Liver (tissue), 9 donors: Measurements from ENCODE around the gene KPRP. TPM values are rescaled to one million over a fixed set of nuclear protein-coding genes. Genes with fewer than 3 reads are reported as not detected.

ENCODE experiments used
- DNase-seq: peaks from one replicate; pipeline ENCODE4 v3.0.0-alpha.2; 2017; ENCODE audit warnings: low spot score
- H3K27ac ChIP-seq, 2 donors: one replicate each; pipeline ENCODE4 v1.7.0; 2013; ENCODE audit warnings: inconsistent platforms in 2 of 2, low read length in 2 of 2, control low read depth in 1 of 2, low read depth in 1 of 2, mild to moderate bottlenecking in 1 of 2
- H3K27me3 ChIP-seq, 4 donors: one replicate each; pipeline versions ENCODE4 v1.6.1 to v1.7.0; 2013; ENCODE audit warnings: low read length in 3 of 4, inconsistent platforms in 1 of 4, mild to moderate bottlenecking in 1 of 4, moderate library complexity in 1 of 4; ENCODE audit not compliant: control insufficient read depth in 4 of 4, insufficient read depth in 4 of 4
- H3K36me3 ChIP-seq, 4 donors: one replicate each; pipeline versions ENCODE4 v1.6.1 to v1.7.0; 2013; ENCODE audit warnings: low read length in 3 of 4, mild to moderate bottlenecking in 3 of 4, low read depth in 1 of 4, moderate library complexity in 1 of 4; ENCODE audit not compliant: control insufficient read depth in 4 of 4, insufficient read depth in 3 of 4
- H3K4me1 ChIP-seq, 4 donors: one replicate each; pipeline versions ENCODE4 v1.6.1 to v1.7.0; 2013; ENCODE audit warnings: low read length in 3 of 4, mild to moderate bottlenecking in 3 of 4, moderate library complexity in 1 of 4; ENCODE audit not compliant: control insufficient read depth in 4 of 4, insufficient read depth in 4 of 4
- H3K4me3 ChIP-seq, 3 donors: one replicate each; pipeline versions ENCODE4 v1.6.1 to v1.7.0; 2013; ENCODE audit warnings: low read length in 3 of 3, control low read depth in 1 of 3, low read depth in 1 of 3, mild to moderate bottlenecking in 1 of 3
- H3K9ac ChIP-seq, 2 donors: one replicate each; pipeline ENCODE4 v1.7.0; 2013; ENCODE audit warnings: low read length in 2 of 2, mild to moderate bottlenecking in 2 of 2, moderate library complexity in 2 of 2, control low read depth in 1 of 2, low read depth in 1 of 2
- H3K9me3 ChIP-seq, 4 donors: one replicate each; pipeline versions ENCODE4 v1.6.1 to v1.7.0; 2013; ENCODE audit warnings: low read length in 3 of 4; ENCODE audit not compliant: control insufficient read depth in 4 of 4
- FOXA2 ChIP-seq: IDR thresholded peaks from 2 replicates; pipeline ENCODE4 v1.6.1; 2016; ENCODE audit warnings: antibody characterized with exemption
- GABPA ChIP-seq, 2 donors: IDR thresholded peaks in 1 of 2; conservative IDR thresholded peaks in 1 of 2; 2 replicates each; pipeline ENCODE4 v1.6.1; 2016; ENCODE audit warnings: antibody characterized with exemption in 2 of 2, mild to moderate bottlenecking in 1 of 2, moderate library complexity in 1 of 2
- JUND ChIP-seq, 2 donors: IDR thresholded peaks; 2 replicates each; pipeline ENCODE4 v1.6.1; 2016; ENCODE audit warnings: antibody characterized with exemption in 2 of 2
- RXRA ChIP-seq, 2 donors: IDR thresholded peaks; 2 replicates each; pipeline ENCODE4 v1.6.1; 2017 to 2018; ENCODE audit warnings: antibody characterized with exemption in 2 of 2, mild to moderate bottlenecking in 1 of 2
- SP1 ChIP-seq: IDR thresholded peaks from 2 replicates; pipeline ENCODE4 v1.6.1; 2018; ENCODE audit warnings: antibody characterized with exemption, mild to moderate bottlenecking
- TAF1 ChIP-seq: conservative IDR thresholded peaks from 2 replicates; pipeline ENCODE4 v1.6.1; 2016; ENCODE audit warnings: antibody characterized with exemption, mild to moderate bottlenecking
- WGBS: extraction: QIAGEN DNeasy Blood & Tissue Kit; methylation state at CpG from one replicate; pipeline ENCODE4 v1.1.7; 2013; 5-methylcytosine and 5-hydroxymethylcytosine counted together
- polyA plus RNA-seq, 2 donors: library from polyadenylated mRNA; stranded (reverse) in 1 of 2; unstranded in 1 of 2; fragments of 200-250 nt in 1 of 2; fragments of >200 nt in 1 of 2; fragmentation: Nextera tagmentation in 1 of 2; extraction: Ambion mirVana in 1 of 2; gene quantifications; one replicate each; pipeline versions ENCODE4 v1.2.1 to v1.2.3, GENCODE V29; 2013 to 2015
- total RNA-seq, 2 donors: library from RNA; depleted of rRNA; stranded (reverse); fragments of >200 nt; gene quantifications; one replicate each; pipeline ENCODE4 v1.2.3, GENCODE V29; 2014
- TF ChIP-seq, protein P1 (sequence below): fragments of 150-350 bp; IDR thresholded peaks from 2 replicates; pipeline ENCODE4 v1.5.1; 2017; ENCODE audit warnings: improper control_type of control experiment, low read depth, low read length; ENCODE audit not compliant: missing input control
- TF ChIP-seq, protein P2 (sequence below): IDR thresholded peaks from 2 replicates; pipeline ENCODE4 v1.6.1; 2016; ENCODE audit warnings: antibody characterized with exemption, mild to moderate bottlenecking
- TF ChIP-seq, protein P3 (sequence below): IDR thresholded peaks from 2 replicates; pipeline ENCODE4 v1.6.1; 2016; ENCODE audit warnings: antibody characterized with exemption
- donor health status: healthy.
- donor health status: healthy.
- donor health status: healthy.
- donor health status: healthy.
- donor health status: healthy.

KPRP gene
- total and polyA plus RNA-seq, 4 donors, result not detected

DNA sequence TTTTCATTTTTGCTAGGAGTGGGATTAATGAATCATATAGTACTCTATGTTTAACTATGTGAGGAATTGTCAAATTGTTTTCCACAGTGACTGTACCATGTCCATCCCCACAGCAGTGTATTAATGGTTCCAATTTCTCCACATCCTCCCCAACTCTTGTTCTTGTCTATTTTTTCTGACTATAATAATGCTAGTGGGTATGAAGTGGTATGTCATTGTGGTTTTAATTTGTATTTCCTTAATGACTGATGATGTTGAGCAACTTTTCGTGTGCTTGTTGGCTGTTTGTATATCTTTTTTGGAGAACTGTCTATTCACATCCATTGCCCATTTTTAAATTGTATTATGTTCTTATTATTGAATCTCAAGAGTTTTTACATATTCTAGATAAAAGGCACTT lies 10.0 kb upstream of the KPRP start:
- TF ChIP-seq TAF1, result no peak
- TF ChIP-seq GABPA (IDR thresholded peaks at IDR 0.05 in 1 of 2, conservative IDR thresholded peaks at IDR 0.05 in 1 of 2), result no peak
- no peak for TF ChIP-seq SP1
- TF ChIP-seq, protein P1, sequence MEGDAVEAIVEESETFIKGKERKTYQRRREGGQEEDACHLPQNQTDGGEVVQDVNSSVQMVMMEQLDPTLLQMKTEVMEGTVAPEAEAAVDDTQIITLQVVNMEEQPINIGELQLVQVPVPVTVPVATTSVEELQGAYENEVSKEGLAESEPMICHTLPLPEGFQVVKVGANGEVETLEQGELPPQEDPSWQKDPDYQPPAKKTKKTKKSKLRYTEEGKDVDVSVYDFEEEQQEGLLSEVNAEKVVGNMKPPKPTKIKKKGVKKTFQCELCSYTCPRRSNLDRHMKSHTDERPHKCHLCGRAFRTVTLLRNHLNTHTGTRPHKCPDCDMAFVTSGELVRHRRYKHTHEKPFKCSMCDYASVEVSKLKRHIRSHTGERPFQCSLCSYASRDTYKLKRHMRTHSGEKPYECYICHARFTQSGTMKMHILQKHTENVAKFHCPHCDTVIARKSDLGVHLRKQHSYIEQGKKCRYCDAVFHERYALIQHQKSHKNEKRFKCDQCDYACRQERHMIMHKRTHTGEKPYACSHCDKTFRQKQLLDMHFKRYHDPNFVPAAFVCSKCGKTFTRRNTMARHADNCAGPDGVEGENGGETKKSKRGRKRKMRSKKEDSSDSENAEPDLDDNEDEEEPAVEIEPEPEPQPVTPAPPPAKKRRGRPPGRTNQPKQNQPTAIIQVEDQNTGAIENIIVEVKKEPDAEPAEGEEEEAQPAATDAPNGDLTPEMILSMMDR, result no peak
- TF ChIP-seq, protein P2, sequence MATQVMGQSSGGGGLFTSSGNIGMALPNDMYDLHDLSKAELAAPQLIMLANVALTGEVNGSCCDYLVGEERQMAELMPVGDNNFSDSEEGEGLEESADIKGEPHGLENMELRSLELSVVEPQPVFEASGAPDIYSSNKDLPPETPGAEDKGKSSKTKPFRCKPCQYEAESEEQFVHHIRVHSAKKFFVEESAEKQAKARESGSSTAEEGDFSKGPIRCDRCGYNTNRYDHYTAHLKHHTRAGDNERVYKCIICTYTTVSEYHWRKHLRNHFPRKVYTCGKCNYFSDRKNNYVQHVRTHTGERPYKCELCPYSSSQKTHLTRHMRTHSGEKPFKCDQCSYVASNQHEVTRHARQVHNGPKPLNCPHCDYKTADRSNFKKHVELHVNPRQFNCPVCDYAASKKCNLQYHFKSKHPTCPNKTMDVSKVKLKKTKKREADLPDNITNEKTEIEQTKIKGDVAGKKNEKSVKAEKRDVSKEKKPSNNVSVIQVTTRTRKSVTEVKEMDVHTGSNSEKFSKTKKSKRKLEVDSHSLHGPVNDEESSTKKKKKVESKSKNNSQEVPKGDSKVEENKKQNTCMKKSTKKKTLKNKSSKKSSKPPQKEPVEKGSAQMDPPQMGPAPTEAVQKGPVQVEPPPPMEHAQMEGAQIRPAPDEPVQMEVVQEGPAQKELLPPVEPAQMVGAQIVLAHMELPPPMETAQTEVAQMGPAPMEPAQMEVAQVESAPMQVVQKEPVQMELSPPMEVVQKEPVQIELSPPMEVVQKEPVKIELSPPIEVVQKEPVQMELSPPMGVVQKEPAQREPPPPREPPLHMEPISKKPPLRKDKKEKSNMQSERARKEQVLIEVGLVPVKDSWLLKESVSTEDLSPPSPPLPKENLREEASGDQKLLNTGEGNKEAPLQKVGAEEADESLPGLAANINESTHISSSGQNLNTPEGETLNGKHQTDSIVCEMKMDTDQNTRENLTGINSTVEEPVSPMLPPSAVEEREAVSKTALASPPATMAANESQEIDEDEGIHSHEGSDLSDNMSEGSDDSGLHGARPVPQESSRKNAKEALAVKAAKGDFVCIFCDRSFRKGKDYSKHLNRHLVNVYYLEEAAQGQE, result no peak
- H3K9ac ChIP-seq, result no peak overlapping the region
- WGBS, result 35% methylated on average over 1 of the region's 1 CpG
- no peak for DNase-seq
- H3K27ac ChIP-seq, result no peak overlapping the region
- peaks cover 0 to 3% (median 1%) of the 10 kb centered on the region in 4 donors for H3K4me1 ChIP-seq
- no peaks in the 10 kb centered on the region for H3K27me3 ChIP-seq
- no peaks in the 10 kb centered on the region for H3K9me3 ChIP-seq
- H3K36me3 ChIP-seq, result no peaks in the 10 kb centered on the region
- no peak overlapping the region for H3K4me3 ChIP-seq

DNA sequence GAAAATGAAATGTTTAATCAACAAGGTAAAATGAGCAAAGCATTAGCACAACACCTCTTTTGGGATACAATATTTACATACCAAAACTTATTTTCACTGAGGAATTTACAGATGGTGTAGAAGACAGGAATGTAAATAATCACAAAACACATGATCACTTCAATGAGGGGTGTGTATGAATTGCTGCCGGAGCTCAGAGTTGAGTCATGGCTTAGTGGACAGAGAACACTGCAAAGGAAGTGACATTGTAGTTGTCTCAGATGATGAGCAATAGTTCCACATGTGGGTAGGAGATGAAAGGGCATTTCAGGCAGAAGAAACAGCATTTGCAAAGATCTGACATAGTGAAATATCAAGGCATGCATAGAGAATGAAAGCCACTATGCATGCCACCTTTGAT lies 5.6 kb upstream of the KPRP start:
- TF ChIP-seq RXRA (IDR thresholded peaks at IDR 0.05) (no peak), JUND (IDR thresholded peaks at IDR 0.05) (no peak), FOXA2 (no peak)
- TF ChIP-seq, protein P3, sequence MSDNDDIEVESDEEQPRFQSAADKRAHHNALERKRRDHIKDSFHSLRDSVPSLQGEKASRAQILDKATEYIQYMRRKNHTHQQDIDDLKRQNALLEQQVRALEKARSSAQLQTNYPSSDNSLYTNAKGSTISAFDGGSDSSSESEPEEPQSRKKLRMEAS, result no peak
- TF ChIP-seq, protein P2, result no peak

More for the DNA sequence above, 5.6 kb upstream of the KPRP start:
- no peak overlapping the region for H3K27ac ChIP-seq
- H3K4me3 ChIP-seq, result no peak overlapping the region
- 52% methylated on average over 1 of the region's 1 CpG for WGBS
- no peak overlapping the region for H3K9ac ChIP-seq
- H3K4me1 ChIP-seq, result no peaks in the 10 kb centered on the region
- no peak for DNase-seq
- H3K27me3 ChIP-seq, result peaks cover 0 to 4% (median under 1%) of the 10 kb centered on the region in 4 donors
- no peaks in the 10 kb centered on the region for H3K36me3 ChIP-seq
- H3K9me3 ChIP-seq, result no peaks in the 10 kb centered on the region
